Osteocyte (in vitro differentiated cells): ENCODE measurements around the gene ATP8B4. TPM values are rescaled to one million over a fixed set of nuclear protein-coding genes. Genes with fewer than 3 reads are reported as not detected.

ENCODE experiments used
- DNase-seq: peaks from one replicate; pipeline ENCODE4 v3.0.0; 2021; ENCODE audit warnings: mixed read lengths; ENCODE audit not compliant: unreplicated experiment; ENCODE audit errors: extremely low spot score
- H3K27ac Mint-ChIP-seq: one replicate; pipeline ENCODE4 v1.8.0; 2021; ENCODE audit warnings: mild to moderate bottlenecking, mixed read lengths; ENCODE audit not compliant: unreplicated experiment
- H3K27me3 Mint-ChIP-seq: one replicate; pipeline ENCODE4 v1.8.0; 2021; ENCODE audit warnings: mixed read lengths; ENCODE audit not compliant: unreplicated experiment
- H3K36me3 Mint-ChIP-seq: one replicate; pipeline ENCODE4 v1.8.0; 2021; ENCODE audit warnings: mixed read lengths; ENCODE audit not compliant: unreplicated experiment
- H3K4me1 Mint-ChIP-seq: one replicate; pipeline ENCODE4 v1.8.0; 2021; ENCODE audit warnings: mixed read lengths; ENCODE audit not compliant: unreplicated experiment
- H3K4me3 Mint-ChIP-seq: one replicate; pipeline ENCODE4 v1.8.0; 2021; ENCODE audit warnings: mild to moderate bottlenecking, moderate library complexity, mixed read lengths; ENCODE audit not compliant: unreplicated experiment
- H3K9me3 Mint-ChIP-seq: one replicate; pipeline ENCODE4 v1.8.0; 2021; ENCODE audit warnings: mixed read lengths; ENCODE audit not compliant: unreplicated experiment
- CTCF ChIP-seq: fragments of 200-600 bp; sonication (generic); IDR thresholded peaks from 2 replicates; pipeline ENCODE4 v1.5.0; 2021; ENCODE audit warnings: antibody characterized with exemption, mild to moderate bottlenecking, moderate library complexity
- total RNA-seq: library from RNA; stranded (reverse); gene quantifications from 2 replicates; pipeline ENCODE4 v1.2.1, GENCODE V29; 2021

Gene ATP8B4
- total RNA-seq, 1 donor from 2014 or later: not detected

GRCh38 chr15:49817100-49817499, 301.9 kb downstream of the ATP8B4 start:
- no peak for TF ChIP-seq CTCF
- no peak for DNase-seq

DNA sequence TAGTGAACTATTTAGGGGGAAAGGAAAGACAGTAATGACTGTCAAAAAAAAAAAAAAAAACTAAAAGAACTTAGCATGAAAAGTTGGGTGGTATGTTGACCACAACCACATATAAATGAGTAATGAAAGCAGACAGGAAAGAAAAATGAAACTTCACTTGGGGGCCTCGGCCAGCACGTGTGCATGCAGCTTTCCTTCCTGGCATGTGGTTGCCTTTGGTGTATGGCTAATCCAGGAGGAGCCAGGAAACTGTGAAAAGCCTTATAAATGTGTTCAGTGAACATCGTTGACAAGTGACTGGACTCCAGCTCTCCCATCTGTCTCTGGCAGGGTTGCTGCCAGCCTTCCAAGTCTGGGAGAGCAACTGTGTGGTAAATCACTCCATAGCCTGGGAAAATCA, 303.1 kb downstream of the ATP8B4 start:
- Mint-ChIP-seq H3K4me3 (no peak overlapping the region), H3K4me1 (peaks cover 6% of the 10 kb centered on the region), H3K27me3 (peaks cover 3% of the 10 kb centered on the region), H3K9me3 (no peaks in the 10 kb centered on the region), H3K36me3 (no peaks in the 10 kb centered on the region), H3K27ac (no peak overlapping the region)
- no peak for DNase-seq
- no peak for TF ChIP-seq CTCF

More at GRCh38 chr15:49817100-49817499, 301.9 kb downstream of the ATP8B4 start:
- peaks cover 3% of the 10 kb centered on the region for H3K27me3 Mint-ChIP-seq
- H3K4me3 Mint-ChIP-seq: no peak overlapping the region
- H3K4me1 Mint-ChIP-seq: peaks cover 6% of the 10 kb centered on the region
- no peak overlapping the region for H3K27ac Mint-ChIP-seq
- H3K36me3 Mint-ChIP-seq: no peaks in the 10 kb centered on the region
- no peaks in the 10 kb centered on the region for H3K9me3 Mint-ChIP-seq

DNA sequence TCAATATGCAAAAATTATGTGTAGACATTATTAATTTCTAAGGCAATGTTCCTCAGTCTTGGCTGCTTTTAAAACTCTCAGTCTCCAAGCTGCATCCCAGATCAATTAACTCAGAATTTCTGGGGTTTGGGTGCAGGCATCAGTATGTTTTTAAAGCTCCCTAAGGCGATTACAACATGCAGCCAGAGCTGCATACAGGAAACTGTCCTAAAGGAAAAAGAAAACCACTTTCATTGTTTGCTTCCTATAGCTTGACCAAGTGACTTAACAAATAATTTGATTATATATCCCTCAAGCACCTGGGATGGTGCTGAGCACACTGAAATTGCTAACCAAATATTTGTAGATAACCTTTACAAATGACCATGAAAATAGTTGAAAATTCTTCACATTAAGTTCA, 303.5 kb downstream of the ATP8B4 start:
- Mint-ChIP-seq H3K4me1 (peaks cover 6% of the 10 kb centered on the region), H3K4me3 (no peak overlapping the region)
- DNase-seq: no peak

DNA sequence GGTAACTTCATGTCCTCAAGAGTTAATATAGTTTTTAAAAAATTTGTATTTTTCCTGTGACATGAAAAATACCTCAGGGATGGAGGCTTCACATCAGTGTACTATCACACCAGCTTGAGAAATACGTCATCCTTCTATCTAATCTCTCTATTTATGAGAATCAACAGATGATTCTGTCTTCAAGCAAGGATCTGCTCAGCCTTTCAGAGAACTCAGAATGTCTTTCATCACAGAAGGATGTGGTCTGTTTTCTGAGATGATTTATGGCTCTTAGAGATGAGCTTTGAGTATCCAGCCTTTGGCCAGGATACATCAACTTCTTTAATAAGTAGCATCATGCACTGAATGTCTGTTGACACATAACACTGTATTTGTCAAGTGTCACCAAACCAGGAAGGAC, 304.3 kb downstream of the ATP8B4 start:
- H3K4me1 Mint-ChIP-seq: peaks cover 6% of the 10 kb centered on the region
- H3K27ac Mint-ChIP-seq: no peak overlapping the region
- DNase-seq: no peak

More for the DNA sequence above, 303.5 kb downstream of the ATP8B4 start:
- Mint-ChIP-seq H3K27me3 (peaks cover 3% of the 10 kb centered on the region), H3K36me3 (no peaks in the 10 kb centered on the region), H3K27ac (no peak overlapping the region), H3K9me3 (no peaks in the 10 kb centered on the region)
- no peak for TF ChIP-seq CTCF

GRCh38 chr15:49813625-49814024, 305.4 kb downstream of the ATP8B4 start:
- Mint-ChIP-seq H3K4me1 (peaks cover 6% of the 10 kb centered on the region), H3K9me3 (no peaks in the 10 kb centered on the region), H3K27me3 (peaks cover 3% of the 10 kb centered on the region), H3K36me3 (no peaks in the 10 kb centered on the region), H3K4me3 (no peak overlapping the region), H3K27ac (no peak overlapping the region)
- no peak for DNase-seq
- no peak for TF ChIP-seq CTCF

More for the DNA sequence above, 304.3 kb downstream of the ATP8B4 start:
- no peaks in the 10 kb centered on the region for H3K9me3 Mint-ChIP-seq
- H3K36me3 Mint-ChIP-seq: no peaks in the 10 kb centered on the region
- H3K4me3 Mint-ChIP-seq: no peak overlapping the region
- TF ChIP-seq CTCF: no peak
- peaks cover 3% of the 10 kb centered on the region for H3K27me3 Mint-ChIP-seq
